ENCODE results near the gene MMP24. TPM values are rescaled to one million over a fixed set of nuclear protein-coding genes. Genes with fewer than 3 reads are reported as not detected.

The MMP24 gene
- total and polyA plus RNA-seq, 2 experiments from 2014 or later = 2.0 to 27.3 TPM

DNA sequence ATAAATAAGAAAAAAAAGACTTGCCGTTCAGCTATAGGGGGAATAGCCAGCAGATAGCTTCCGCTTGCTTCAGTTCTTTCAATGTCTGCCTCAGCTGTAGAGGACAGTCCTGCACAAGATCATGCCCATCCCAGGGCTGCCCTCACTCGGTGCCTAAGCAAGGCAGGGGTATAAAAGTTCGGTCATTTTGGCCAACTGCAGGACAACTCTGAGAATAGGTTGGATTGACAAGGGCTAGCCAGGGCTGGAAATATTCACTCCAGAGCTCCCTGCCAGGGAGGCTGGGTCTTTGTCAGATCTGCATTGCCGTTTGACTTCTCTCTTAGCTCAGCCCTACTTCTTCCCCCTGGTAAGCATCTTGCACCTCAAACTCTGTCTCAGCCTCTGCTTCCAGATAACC, 46.2 kb upstream of the MMP24 start:
- Histone ChIP-seq H3K36me3 (ENCODE audit: insufficient read depth) (no peaks in the 10 kb centered on the region), H3K4me1 (ENCODE audit: insufficient read depth) (no peaks in the 10 kb centered on the region; the same call in 1 of the 2 replicates), H3K4me2 (no peak overlapping the region), H4K20me1 (replicated peaks; ENCODE audit: insufficient read depth) (no peaks in the 10 kb centered on the region), H3K9me2 (ENCODE audit: insufficient read depth) (0 out of 2 replicates have a peak, but pooled peaks cover 3% of the 10 kb centered on the region), H3F3A (replicated peaks; ENCODE audit: low read depth) (no peaks in the 10 kb centered on the region), H3K79me2 (replicated peaks; ENCODE audit: insufficient read depth) (no peaks in the 10 kb centered on the region), H3K27ac (ENCODE audit: low read depth) (no peak overlapping the region), H3K4me3 (no peak overlapping the region), H3K27me3 (ENCODE audit: insufficient read depth) (no peaks in the 10 kb centered on the region), H2AFZ (no peak overlapping the region)
- TF ChIP-seq, protein P1, sequence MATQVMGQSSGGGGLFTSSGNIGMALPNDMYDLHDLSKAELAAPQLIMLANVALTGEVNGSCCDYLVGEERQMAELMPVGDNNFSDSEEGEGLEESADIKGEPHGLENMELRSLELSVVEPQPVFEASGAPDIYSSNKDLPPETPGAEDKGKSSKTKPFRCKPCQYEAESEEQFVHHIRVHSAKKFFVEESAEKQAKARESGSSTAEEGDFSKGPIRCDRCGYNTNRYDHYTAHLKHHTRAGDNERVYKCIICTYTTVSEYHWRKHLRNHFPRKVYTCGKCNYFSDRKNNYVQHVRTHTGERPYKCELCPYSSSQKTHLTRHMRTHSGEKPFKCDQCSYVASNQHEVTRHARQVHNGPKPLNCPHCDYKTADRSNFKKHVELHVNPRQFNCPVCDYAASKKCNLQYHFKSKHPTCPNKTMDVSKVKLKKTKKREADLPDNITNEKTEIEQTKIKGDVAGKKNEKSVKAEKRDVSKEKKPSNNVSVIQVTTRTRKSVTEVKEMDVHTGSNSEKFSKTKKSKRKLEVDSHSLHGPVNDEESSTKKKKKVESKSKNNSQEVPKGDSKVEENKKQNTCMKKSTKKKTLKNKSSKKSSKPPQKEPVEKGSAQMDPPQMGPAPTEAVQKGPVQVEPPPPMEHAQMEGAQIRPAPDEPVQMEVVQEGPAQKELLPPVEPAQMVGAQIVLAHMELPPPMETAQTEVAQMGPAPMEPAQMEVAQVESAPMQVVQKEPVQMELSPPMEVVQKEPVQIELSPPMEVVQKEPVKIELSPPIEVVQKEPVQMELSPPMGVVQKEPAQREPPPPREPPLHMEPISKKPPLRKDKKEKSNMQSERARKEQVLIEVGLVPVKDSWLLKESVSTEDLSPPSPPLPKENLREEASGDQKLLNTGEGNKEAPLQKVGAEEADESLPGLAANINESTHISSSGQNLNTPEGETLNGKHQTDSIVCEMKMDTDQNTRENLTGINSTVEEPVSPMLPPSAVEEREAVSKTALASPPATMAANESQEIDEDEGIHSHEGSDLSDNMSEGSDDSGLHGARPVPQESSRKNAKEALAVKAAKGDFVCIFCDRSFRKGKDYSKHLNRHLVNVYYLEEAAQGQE (IDR thresholded peaks at IDR 0.05; ENCODE audit: unreplicated experiment) = no peak
- no peak for TF ChIP-seq ZNF114 (CRISPR knock-in tag; IDR thresholded peaks at IDR 0.05)
- TF ChIP-seq, protein P2, sequence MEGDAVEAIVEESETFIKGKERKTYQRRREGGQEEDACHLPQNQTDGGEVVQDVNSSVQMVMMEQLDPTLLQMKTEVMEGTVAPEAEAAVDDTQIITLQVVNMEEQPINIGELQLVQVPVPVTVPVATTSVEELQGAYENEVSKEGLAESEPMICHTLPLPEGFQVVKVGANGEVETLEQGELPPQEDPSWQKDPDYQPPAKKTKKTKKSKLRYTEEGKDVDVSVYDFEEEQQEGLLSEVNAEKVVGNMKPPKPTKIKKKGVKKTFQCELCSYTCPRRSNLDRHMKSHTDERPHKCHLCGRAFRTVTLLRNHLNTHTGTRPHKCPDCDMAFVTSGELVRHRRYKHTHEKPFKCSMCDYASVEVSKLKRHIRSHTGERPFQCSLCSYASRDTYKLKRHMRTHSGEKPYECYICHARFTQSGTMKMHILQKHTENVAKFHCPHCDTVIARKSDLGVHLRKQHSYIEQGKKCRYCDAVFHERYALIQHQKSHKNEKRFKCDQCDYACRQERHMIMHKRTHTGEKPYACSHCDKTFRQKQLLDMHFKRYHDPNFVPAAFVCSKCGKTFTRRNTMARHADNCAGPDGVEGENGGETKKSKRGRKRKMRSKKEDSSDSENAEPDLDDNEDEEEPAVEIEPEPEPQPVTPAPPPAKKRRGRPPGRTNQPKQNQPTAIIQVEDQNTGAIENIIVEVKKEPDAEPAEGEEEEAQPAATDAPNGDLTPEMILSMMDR (conservative IDR thresholded peaks at IDR 0.05; ENCODE audit: low read depth in 2 of 2) = no peak
- TF ChIP-seq STAT1 (IDR thresholded peaks at IDR 0.05; ENCODE audit: unreplicated experiment) = no peak
- TF ChIP-seq NANOG (IDR thresholded peaks at IDR 0.05; ENCODE audit: borderline replicate concordance) = no peak
- no peak for TF ChIP-seq JUNB (IDR thresholded peaks at IDR 0.05; ENCODE audit: unreplicated experiment)
- no peak for TF ChIP-seq CREB1 (CRISPR knock-in tag; IDR thresholded peaks at IDR 0.05; ENCODE audit: low read depth)
- TF ChIP-seq POLR2AphosphoS5 (IDR thresholded peaks at IDR 0.05; ENCODE audit: low read depth) = no peak
- no peak for TF ChIP-seq EZH2 (IDR thresholded peaks at IDR 0.05; ENCODE audit: low read depth, unreplicated experiment)
- no peak for TF ChIP-seq ZNF331 (CRISPR knock-in tag; IDR thresholded peaks at IDR 0.05; ENCODE audit: low read depth)
- TF ChIP-seq, protein P3, sequence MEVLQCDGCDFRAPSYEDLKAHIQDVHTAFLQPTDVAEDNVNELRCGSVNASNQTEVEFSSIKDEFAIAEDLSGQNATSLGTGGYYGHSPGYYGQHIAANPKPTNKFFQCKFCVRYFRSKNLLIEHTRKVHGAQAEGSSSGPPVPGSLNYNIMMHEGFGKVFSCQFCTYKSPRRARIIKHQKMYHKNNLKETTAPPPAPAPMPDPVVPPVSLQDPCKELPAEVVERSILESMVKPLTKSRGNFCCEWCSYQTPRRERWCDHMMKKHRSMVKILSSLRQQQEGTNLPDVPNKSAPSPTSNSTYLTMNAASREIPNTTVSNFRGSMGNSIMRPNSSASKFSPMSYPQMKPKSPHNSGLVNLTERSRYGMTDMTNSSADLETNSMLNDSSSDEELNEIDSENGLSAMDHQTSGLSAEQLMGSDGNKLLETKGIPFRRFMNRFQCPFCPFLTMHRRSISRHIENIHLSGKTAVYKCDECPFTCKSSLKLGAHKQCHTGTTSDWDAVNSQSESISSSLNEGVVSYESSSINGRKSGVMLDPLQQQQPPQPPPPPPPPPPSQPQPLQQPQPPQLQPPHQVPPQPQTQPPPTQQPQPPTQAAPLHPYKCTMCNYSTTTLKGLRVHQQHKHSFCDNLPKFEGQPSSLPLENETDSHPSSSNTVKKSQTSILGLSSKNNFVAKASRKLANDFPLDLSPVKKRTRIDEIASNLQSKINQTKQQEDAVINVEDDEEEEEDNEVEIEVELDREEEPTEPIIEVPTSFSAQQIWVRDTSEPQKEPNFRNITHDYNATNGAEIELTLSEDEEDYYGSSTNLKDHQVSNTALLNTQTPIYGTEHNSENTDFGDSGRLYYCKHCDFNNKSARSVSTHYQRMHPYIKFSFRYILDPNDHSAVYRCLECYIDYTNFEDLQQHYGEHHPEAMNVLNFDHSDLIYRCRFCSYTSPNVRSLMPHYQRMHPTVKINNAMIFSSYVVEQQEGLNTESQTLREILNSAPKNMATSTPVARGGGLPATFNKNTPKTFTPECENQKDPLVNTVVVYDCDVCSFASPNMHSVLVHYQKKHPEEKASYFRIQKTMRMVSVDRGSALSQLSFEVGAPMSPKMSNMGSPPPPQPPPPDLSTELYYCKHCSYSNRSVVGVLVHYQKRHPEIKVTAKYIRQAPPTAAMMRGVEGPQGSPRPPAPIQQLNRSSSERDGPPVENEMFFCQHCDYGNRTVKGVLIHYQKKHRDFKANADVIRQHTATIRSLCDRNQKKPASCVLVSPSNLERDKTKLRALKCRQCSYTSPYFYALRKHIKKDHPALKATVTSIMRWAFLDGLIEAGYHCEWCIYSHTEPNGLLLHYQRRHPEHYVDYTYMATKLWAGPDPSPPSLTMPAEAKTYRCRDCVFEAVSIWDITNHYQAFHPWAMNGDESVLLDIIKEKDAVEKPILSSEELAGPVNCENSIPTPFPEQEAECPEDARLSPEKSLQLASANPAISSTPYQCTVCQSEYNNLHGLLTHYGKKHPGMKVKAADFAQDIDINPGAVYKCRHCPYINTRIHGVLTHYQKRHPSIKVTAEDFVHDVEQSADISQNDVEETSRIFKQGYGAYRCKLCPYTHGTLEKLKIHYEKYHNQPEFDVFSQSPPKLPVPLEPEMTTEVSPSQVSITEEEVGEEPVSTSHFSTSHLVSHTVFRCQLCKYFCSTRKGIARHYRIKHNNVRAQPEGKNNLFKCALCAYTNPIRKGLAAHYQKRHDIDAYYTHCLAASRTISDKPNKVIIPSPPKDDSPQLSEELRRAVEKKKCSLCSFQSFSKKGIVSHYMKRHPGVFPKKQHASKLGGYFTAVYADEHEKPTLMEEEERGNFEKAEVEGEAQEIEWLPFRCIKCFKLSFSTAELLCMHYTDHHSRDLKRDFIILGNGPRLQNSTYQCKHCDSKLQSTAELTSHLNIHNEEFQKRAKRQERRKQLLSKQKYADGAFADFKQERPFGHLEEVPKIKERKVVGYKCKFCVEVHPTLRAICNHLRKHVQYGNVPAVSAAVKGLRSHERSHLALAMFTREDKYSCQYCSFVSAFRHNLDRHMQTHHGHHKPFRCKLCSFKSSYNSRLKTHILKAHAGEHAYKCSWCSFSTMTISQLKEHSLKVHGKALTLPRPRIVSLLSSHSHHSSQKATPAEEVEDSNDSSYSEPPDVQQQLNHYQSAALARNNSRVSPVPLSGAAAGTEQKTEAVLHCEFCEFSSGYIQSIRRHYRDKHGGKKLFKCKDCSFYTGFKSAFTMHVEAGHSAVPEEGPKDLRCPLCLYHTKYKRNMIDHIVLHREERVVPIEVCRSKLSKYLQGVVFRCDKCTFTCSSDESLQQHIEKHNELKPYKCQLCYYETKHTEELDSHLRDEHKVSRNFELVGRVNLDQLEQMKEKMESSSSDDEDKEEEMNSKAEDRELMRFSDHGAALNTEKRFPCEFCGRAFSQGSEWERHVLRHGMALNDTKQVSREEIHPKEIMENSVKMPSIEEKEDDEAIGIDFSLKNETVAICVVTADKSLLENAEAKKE (CRISPR knock-in tag; IDR thresholded peaks at IDR 0.05) = no peak
- TF ChIP-seq, protein P4, sequence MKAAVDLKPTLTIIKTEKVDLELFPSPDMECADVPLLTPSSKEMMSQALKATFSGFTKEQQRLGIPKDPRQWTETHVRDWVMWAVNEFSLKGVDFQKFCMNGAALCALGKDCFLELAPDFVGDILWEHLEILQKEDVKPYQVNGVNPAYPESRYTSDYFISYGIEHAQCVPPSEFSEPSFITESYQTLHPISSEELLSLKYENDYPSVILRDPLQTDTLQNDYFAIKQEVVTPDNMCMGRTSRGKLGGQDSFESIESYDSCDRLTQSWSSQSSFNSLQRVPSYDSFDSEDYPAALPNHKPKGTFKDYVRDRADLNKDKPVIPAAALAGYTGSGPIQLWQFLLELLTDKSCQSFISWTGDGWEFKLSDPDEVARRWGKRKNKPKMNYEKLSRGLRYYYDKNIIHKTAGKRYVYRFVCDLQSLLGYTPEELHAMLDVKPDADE (IDR thresholded peaks at IDR 0.05) = no peak
- no peak for TF ChIP-seq EZH2phosphoT487 (IDR thresholded peaks at IDR 0.05; ENCODE audit: unreplicated experiment)
- DNase-seq (ENCODE audit: low spot score) (no peak), ATAC-seq (no peak)
- H3K36me3 Mint-ChIP-seq (ENCODE audit: low read depth) = peaks cover 14% of the 10 kb centered on the region; the same call in 2 of the 3 replicates
- H3K4me3 Mint-ChIP-seq = no peak overlapping the region
- H3K27ac Mint-ChIP-seq = no peak overlapping the region
- peaks cover 3% of the 10 kb centered on the region for H3K27me3 Mint-ChIP-seq (ENCODE audit: insufficient read depth, low read depth, poor library complexity)
- H3K4me1 Mint-ChIP-seq = 0 out of 3 replicates have a peak, but pooled peaks cover under 1% of the 10 kb centered on the region
- H3K9me3 Mint-ChIP-seq = peaks cover 3% of the 10 kb centered on the region; the same call in 1 of the 3 replicates

Data from GM23338 (cell line).